WTC11 (cell line): ENCODE measurements around the gene RIN3.

Experiments used
- CREB1 ChIP-seq: sonication (generic); formaldehyde crosslinking; IDR thresholded peaks from 2 replicates; pipeline ENCODE4 v1.8.0; 2023; ENCODE audit warnings: mild to moderate bottlenecking, missing genetic modification reagents
- FOXP1 ChIP-seq: sonication (generic); formaldehyde crosslinking; IDR thresholded peaks from 2 replicates; pipeline ENCODE4 v1.8.0; 2022; ENCODE audit warnings: missing genetic modification reagents, mild to moderate bottlenecking, moderate library complexity, borderline replicate concordance
- GABPB1 ChIP-seq: sonication (generic); formaldehyde crosslinking; IDR thresholded peaks from 2 replicates; pipeline ENCODE4 v1.8.1; 2023; ENCODE audit warnings: mild to moderate bottlenecking, missing genetic modification reagents
- IRF2 ChIP-seq: sonication (generic); formaldehyde crosslinking; IDR thresholded peaks from 2 replicates; pipeline ENCODE4 v1.8.0; 2022; ENCODE audit warnings: low read depth, missing genetic modification reagents, borderline replicate concordance
- JUN ChIP-seq: sonication (generic); formaldehyde crosslinking; IDR thresholded peaks from 2 replicates; pipeline ENCODE4 v1.8.0; 2023; ENCODE audit warnings: mild to moderate bottlenecking, missing genetic modification reagents
- NFE2L1 ChIP-seq: sonication (generic); formaldehyde crosslinking; IDR thresholded peaks from 2 replicates; pipeline ENCODE4 v1.8.1; 2023; ENCODE audit warnings: missing genetic modification reagents
- SP1 ChIP-seq: sonication (generic); formaldehyde crosslinking; conservative IDR thresholded peaks from 2 replicates; pipeline ENCODE4 v1.8.1; 2022; ENCODE audit warnings: missing genetic modification reagents
- TEAD1 ChIP-seq: sonication (generic); formaldehyde crosslinking; IDR thresholded peaks from 2 replicates; pipeline ENCODE4 v1.8.0; 2022; ENCODE audit warnings: mild to moderate bottlenecking, missing genetic modification reagents
- ZNF671 ChIP-seq: fragments of 250-450 bp; sonication (Bioruptor Pico); IDR thresholded peaks from 2 replicates; pipeline ENCODE4 v1.8.0; 2021; ENCODE audit warnings: mild to moderate bottlenecking
- TF ChIP-seq, protein P1 (sequence below): fragments of 200-600 bp; IDR thresholded peaks from 2 replicates; pipeline ENCODE4 v1.8.0; 2022; ENCODE audit warnings: antibody characterized with exemption
- TF ChIP-seq, protein P2 (sequence below): sonication (generic); formaldehyde crosslinking; IDR thresholded peaks from 2 replicates; pipeline ENCODE4 v1.8.1; 2023; ENCODE audit warnings: mild to moderate bottlenecking, missing genetic modification reagents, moderate library complexity
- TF ChIP-seq, protein P3 (sequence below): sonication (generic); formaldehyde crosslinking; IDR thresholded peaks from 2 replicates; pipeline ENCODE4 v1.8.0; 2023; ENCODE audit warnings: missing genetic modification reagents
- TF ChIP-seq, protein P4 (sequence below): sonication (generic); formaldehyde crosslinking; IDR thresholded peaks from 2 replicates; pipeline ENCODE4 v1.8.1; 2023; ENCODE audit warnings: mild to moderate bottlenecking, moderate library complexity, missing genetic modification reagents

DNA sequence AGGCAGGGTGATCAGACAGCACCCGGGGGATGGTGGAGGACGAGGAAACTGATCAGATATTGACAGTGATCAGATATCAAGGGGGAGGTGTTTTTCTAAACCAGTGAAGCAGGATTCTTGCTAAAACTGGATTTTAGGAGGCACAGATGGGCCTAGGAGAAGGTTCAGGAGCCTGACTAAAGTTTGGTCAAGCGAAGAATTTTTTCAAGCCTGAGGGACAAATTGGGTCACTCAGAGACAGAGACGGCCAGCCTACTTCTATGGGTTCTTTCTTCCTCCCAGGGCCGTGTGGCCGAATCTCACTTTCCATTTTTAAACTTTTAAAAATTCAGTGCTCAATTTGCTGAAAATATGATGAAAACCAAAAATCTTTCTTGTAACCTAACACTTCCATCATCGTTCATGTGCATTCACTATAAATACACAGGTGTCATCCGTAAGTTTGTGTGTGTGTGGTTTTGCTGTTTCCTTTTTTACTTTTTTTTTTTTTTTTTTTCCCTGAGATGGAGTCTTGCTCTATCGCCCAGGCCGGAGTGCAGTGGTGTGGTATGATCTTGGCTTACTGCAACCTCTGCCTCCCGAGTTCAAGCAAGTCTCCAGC, 68.5 kb downstream of the RIN3 start:
- TF ChIP-seq, protein P1, sequence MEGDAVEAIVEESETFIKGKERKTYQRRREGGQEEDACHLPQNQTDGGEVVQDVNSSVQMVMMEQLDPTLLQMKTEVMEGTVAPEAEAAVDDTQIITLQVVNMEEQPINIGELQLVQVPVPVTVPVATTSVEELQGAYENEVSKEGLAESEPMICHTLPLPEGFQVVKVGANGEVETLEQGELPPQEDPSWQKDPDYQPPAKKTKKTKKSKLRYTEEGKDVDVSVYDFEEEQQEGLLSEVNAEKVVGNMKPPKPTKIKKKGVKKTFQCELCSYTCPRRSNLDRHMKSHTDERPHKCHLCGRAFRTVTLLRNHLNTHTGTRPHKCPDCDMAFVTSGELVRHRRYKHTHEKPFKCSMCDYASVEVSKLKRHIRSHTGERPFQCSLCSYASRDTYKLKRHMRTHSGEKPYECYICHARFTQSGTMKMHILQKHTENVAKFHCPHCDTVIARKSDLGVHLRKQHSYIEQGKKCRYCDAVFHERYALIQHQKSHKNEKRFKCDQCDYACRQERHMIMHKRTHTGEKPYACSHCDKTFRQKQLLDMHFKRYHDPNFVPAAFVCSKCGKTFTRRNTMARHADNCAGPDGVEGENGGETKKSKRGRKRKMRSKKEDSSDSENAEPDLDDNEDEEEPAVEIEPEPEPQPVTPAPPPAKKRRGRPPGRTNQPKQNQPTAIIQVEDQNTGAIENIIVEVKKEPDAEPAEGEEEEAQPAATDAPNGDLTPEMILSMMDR, result no peak
- TF ChIP-seq, protein P2, sequence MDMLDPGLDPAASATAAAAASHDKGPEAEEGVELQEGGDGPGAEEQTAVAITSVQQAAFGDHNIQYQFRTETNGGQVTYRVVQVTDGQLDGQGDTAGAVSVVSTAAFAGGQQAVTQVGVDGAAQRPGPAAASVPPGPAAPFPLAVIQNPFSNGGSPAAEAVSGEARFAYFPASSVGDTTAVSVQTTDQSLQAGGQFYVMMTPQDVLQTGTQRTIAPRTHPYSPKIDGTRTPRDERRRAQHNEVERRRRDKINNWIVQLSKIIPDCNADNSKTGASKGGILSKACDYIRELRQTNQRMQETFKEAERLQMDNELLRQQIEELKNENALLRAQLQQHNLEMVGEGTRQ (CRISPR knock-in tag), result no peak
- TF ChIP-seq, protein P3, sequence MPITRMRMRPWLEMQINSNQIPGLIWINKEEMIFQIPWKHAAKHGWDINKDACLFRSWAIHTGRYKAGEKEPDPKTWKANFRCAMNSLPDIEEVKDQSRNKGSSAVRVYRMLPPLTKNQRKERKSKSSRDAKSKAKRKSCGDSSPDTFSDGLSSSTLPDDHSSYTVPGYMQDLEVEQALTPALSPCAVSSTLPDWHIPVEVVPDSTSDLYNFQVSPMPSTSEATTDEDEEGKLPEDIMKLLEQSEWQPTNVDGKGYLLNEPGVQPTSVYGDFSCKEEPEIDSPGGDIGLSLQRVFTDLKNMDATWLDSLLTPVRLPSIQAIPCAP, result no peak
- TF ChIP-seq TEAD1 (no peak), SP1 (no peak), JUN (no peak), CREB1 (CRISPR knock-in tag) (no peak), IRF2 (CRISPR knock-in tag) (no peak), ZNF671 (CRISPR knock-in tag) (no peak), GABPB1 (no peak), NFE2L1 (CRISPR knock-in tag) (no peak), FOXP1 (CRISPR knock-in tag) (no peak)
- TF ChIP-seq, protein P4, sequence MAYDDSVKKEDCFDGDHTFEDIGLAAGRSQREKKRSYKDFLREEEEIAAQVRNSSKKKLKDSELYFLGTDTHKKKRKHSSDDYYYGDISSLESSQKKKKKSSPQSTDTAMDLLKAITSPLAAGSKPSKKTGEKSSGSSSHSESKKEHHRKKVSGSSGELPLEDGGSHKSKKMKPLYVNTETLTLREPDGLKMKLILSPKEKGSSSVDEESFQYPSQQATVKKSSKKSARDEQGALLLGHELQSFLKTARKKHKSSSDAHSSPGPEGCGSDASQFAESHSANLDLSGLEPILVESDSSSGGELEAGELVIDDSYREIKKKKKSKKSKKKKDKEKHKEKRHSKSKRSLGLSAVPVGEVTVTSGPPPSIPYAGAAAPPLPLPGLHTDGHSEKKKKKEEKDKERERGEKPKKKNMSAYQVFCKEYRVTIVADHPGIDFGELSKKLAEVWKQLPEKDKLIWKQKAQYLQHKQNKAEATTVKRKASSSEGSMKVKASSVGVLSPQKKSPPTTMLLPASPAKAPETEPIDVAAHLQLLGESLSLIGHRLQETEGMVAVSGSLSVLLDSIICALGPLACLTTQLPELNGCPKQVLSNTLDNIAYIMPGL, result no peak
